Measurements from ENCODE around the gene FUT3.
"Not testable (repeated sequence)": the region's sequence is repeated elsewhere in the genome, so short reads cannot be mapped to it uniquely, and the experiment has no call there.

Gene FUT3

GRCh38 chr19:5867201-5868136, 16.2 kb upstream of the FUT3 start:
- ATAC-seq (no peak), DNase-seq (no peak)
- Mint-ChIP-seq H3K27me3 (peaks cover 5% of the 10 kb centered on the region), H3K36me3 (ENCODE audit: low read depth) (no peaks in the 10 kb centered on the region), H3K4me3 (no peak overlapping the region), H3K27ac (no peak overlapping the region), H3K4me1 (no peaks in the 10 kb centered on the region), H3K9me3 (no peaks in the 10 kb centered on the region)

GRCh38 chr19:5865772-5866171, 14.5 kb upstream of the FUT3 start:
- DNase-seq (no peak), ATAC-seq (no peak)
- Mint-ChIP-seq H3K4me1 (no peaks in the 10 kb centered on the region), H3K27me3 (peaks cover 3% of the 10 kb centered on the region), H3K9me3 (no peaks in the 10 kb centered on the region), H3K27ac (no peak overlapping the region), H3K36me3 (ENCODE audit: low read depth) (no peaks in the 10 kb centered on the region), H3K4me3 (no peak overlapping the region)

- H3K36me3 Mint-ChIP-seq (ENCODE audit: low read depth) = no peaks in the 10 kb centered on the region
- H3K27ac Mint-ChIP-seq = peak overlapping the region; percentile 59
- DNase-seq (no peak), ATAC-seq (no peak)
- peaks cover 5% of the 10 kb centered on the region for H3K27me3 Mint-ChIP-seq
- no peaks in the 10 kb centered on the region for H3K9me3 Mint-ChIP-seq
- no peaks in the 10 kb centered on the region for H3K4me1 Mint-ChIP-seq
- H3K4me3 Mint-ChIP-seq = no peak overlapping the region
Measured at GRCh38 chr19:5864725-5865486, 13.7 kb upstream of the FUT3 start.

- Mint-ChIP-seq H3K27me3 (peaks cover 5% of the 10 kb centered on the region), H3K27ac (no peak overlapping the region), H3K9me3 (no peaks in the 10 kb centered on the region), H3K4me3 (no peak overlapping the region), H3K36me3 (ENCODE audit: low read depth) (no peaks in the 10 kb centered on the region), H3K4me1 (no peaks in the 10 kb centered on the region)
- no peak for DNase-seq
- ATAC-seq = no peak
Measured at GRCh38 chr19:5864013-5864720, 12.9 kb upstream of the FUT3 start.

- DNase-seq (no peak), ATAC-seq (no peak)
- Mint-ChIP-seq H3K4me1 (no peaks in the 10 kb centered on the region), H3K27me3 (peaks cover 5% of the 10 kb centered on the region), H3K9me3 (no peaks in the 10 kb centered on the region), H3K4me3 (no peak overlapping the region), H3K36me3 (ENCODE audit: low read depth) (no peaks in the 10 kb centered on the region), H3K27ac (no peak overlapping the region)
Measured at GRCh38 chr19:5863030-5863665, 11.9 kb upstream of the FUT3 start.

- ATAC-seq (no peak), DNase-seq (no peak)
- no peaks in the 10 kb centered on the region for H3K4me1 Mint-ChIP-seq
- peaks cover 2% of the 10 kb centered on the region for H3K27me3 Mint-ChIP-seq
- no peak overlapping the region for H3K4me3 Mint-ChIP-seq
- H3K27ac Mint-ChIP-seq = no peak overlapping the region
- no peaks in the 10 kb centered on the region for H3K9me3 Mint-ChIP-seq
- no peaks in the 10 kb centered on the region for H3K36me3 Mint-ChIP-seq (ENCODE audit: low read depth)
Measured at GRCh38 chr19:5857203-5858081, 6.2 kb upstream of the FUT3 start.

- H3K27ac Mint-ChIP-seq; H3K9me3 Mint-ChIP-seq; H3K36me3 Mint-ChIP-seq (ENCODE audit: low read depth); DNase-seq; H3K27me3 Mint-ChIP-seq; H3K4me3 Mint-ChIP-seq; H3K4me1 Mint-ChIP-seq; ATAC-seq: not testable (repeated sequence)
Measured at GRCh38 chr19:5855151-5855550, 3.9 kb upstream of the FUT3 start.

- H3K27ac Mint-ChIP-seq; DNase-seq; H3K27me3 Mint-ChIP-seq; H3K36me3 Mint-ChIP-seq (ENCODE audit: low read depth); H3K9me3 Mint-ChIP-seq; H3K4me3 Mint-ChIP-seq; H3K4me1 Mint-ChIP-seq; ATAC-seq: not testable (repeated sequence)
Measured at GRCh38 chr19:5854121-5854520, 2.9 kb upstream of the FUT3 start.

GRCh38 chr19:5850743-5851293, 431 bp downstream of the FUT3 start:
- ATAC-seq (no peak), DNase-seq (no peak)
- Mint-ChIP-seq H3K4me3 (no peak overlapping the region), H3K4me1 (no peaks in the 10 kb centered on the region), H3K36me3 (ENCODE audit: low read depth) (no peaks in the 10 kb centered on the region), H3K9me3 (no peaks in the 10 kb centered on the region), H3K27me3 (no peaks in the 10 kb centered on the region), H3K27ac (no peak overlapping the region)

GRCh38 chr19:5850189-5850588, 1.1 kb downstream of the FUT3 start:
- Mint-ChIP-seq H3K27ac (no peak overlapping the region), H3K4me1 (no peaks in the 10 kb centered on the region), H3K36me3 (ENCODE audit: low read depth) (no peaks in the 10 kb centered on the region), H3K4me3 (no peak overlapping the region), H3K27me3 (no peaks in the 10 kb centered on the region), H3K9me3 (no peaks in the 10 kb centered on the region)
- DNase-seq (no peak), ATAC-seq (no peak)

- H3K4me3 Mint-ChIP-seq; H3K9me3 Mint-ChIP-seq; H3K4me1 Mint-ChIP-seq; H3K36me3 Mint-ChIP-seq (ENCODE audit: low read depth); ATAC-seq; DNase-seq; H3K27ac Mint-ChIP-seq; H3K27me3 Mint-ChIP-seq: not testable (repeated sequence)
Measured at GRCh38 chr19:5848621-5849020, 2.6 kb downstream of the FUT3 start.

GRCh38 chr19:5847846-5848245, 3.4 kb downstream of the FUT3 start:
- not testable (repeated sequence) for DNase-seq, H3K4me1 Mint-ChIP-seq

More at GRCh38 chr19:5847846-5848245, 3.4 kb downstream of the FUT3 start:
- not testable (repeated sequence) for H3K9me3 Mint-ChIP-seq; H3K4me3 Mint-ChIP-seq; H3K36me3 Mint-ChIP-seq (ENCODE audit: low read depth); H3K27me3 Mint-ChIP-seq; ATAC-seq; H3K27ac Mint-ChIP-seq
